Vagina (tissue), 2 donors: ENCODE data around the gene MRTFA. TPM values are rescaled to one million over a fixed set of nuclear protein-coding genes. Genes with fewer than 3 reads are reported as not detected.

Experiments
- DNase-seq, 2 donors: peaks; one replicate each; pipeline ENCODE4 v3.0.0-alpha.2; 2017; ENCODE audit errors: extremely low spot score in 2 of 2
- H3K27ac ChIP-seq: fragments of 200-600 bp; sonication (generic); one replicate; pipeline ENCODE4 v1.5.1; 2019
- H3K27me3 ChIP-seq: fragments of 200-600 bp; sonication (generic); one replicate; pipeline ENCODE4 v1.5.1; 2019
- H3K36me3 ChIP-seq, 2 donors: fragments of 200-600 bp; sonication (generic); one replicate each; pipeline ENCODE4 v1.5.1; 2017 to 2019
- H3K4me1 ChIP-seq: fragments of 200-600 bp; sonication (generic); one replicate; pipeline ENCODE4 v1.5.1; 2019
- H3K4me3 ChIP-seq, 2 donors: fragments of 200-600 bp; sonication (generic); 1 replicate in 1 of 2; 2 replicates in 1 of 2; pipeline ENCODE4 v1.5.1; 2016 to 2019
- H3K9me3 ChIP-seq: fragments of 200-600 bp; sonication (generic); one replicate; pipeline ENCODE4 v1.5.1; 2019
- POLR2A ChIP-seq, 2 donors: fragments of 450-650 bp; IDR thresholded peaks; one replicate each; pipeline ENCODE4 v1.6.1; 2017; ENCODE audit warnings: antibody characterized with exemption in 2 of 2, mild to moderate bottlenecking in 2 of 2, moderate library complexity in 2 of 2
- POLR2AphosphoS5 ChIP-seq, 2 donors: sonication (generic); formaldehyde crosslinking; IDR thresholded peaks; one replicate each; pipeline ENCODE4 v1.9.0; 2017; ENCODE audit warnings: antibody characterized with exemption in 2 of 2, mild to moderate bottlenecking in 2 of 2, low read depth in 1 of 2; ENCODE audit not compliant: insufficient read depth in 1 of 2
- intact Hi-C: fragments of 100-400 bp; cut with DNase I; formaldehyde crosslinking; loops from one replicate; pipeline ENCODE4 v1.15.1; 2023
- total RNA-seq: library from RNA; depleted of rRNA; stranded (reverse); fragments of >200 nt; gene quantifications from one replicate; pipeline ENCODE4 v1.2.3, GENCODE V29; 2016
- TF ChIP-seq, protein P1 (sequence below), 3 experiments: fragments of 450-650 bp in 2 of 3; fragments of 200-600 bp in 1 of 3; sonication (generic) in 1 of 3; IDR thresholded peaks; one replicate each; pipeline ENCODE4 v1.5.1; 2017 to 2019; ENCODE audit warnings: antibody characterized with exemption in 3 of 3, mild to moderate bottlenecking in 2 of 3, moderate library complexity in 2 of 3

The MRTFA gene
- total RNA-seq, 1 donor from 2014 or later: 99.4 TPM

DNA sequence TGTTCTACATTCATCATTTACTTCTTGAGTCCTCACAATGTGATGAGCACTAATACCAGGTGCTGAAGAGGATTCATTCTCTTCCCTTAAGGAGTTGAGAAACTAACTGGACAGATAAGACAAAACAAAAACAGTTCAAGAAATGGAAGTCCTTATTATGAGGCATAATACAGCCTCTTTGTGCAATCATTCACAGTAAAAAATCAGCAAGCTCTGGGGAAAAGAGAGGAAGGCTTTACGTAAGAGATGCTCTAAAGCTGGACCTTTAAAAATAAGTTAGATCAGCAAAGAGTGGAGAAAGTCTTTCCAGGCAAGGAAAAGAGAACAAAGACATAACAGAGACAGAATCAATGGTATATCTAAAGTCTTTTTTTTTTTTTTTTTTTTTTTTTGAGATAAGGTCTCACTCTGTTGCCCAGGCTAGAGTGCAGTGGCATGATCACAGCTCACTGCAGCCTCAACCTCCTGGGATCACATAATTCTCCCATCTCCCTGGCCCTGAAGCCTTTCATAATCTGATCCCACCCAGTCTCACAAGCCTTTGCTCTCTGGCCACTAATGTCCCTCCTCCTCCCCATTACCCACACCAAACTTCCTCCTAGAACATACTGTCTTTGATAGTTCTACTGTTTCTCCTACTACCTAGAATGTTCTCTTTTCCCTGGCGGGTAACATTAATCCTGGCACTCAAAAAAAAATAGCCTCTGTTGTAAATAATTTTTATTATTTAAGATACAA, 40.9 kb downstream of the MRTFA start:
- no peaks in the 10 kb centered on the region for H3K9me3 ChIP-seq
- intact Hi-C loops: no loop called here

DNA sequence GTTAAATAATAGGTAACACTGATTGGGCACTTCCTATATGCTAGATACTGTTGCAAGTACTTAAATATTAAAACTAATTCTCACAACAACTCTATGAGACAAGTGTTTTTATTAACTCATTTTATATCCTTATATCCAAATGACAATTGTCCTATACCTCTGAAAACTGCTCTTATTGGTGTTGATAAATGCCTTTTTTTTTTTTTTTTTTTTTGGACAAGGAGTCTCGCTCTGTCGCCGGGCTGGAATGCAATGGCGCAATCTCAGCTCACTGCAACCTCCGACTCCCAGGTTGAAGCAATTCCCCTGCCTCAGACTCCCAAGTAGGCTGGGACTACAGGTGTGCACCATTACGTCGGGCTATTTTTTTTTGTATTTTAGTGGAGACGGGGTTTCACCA, 41.6 kb downstream of the MRTFA start:
- no peak overlapping the region for H3K27ac ChIP-seq
- no peaks in the 10 kb centered on the region for H3K36me3 ChIP-seq
- intact Hi-C loops: no loop called here
- peaks cover 27% of the 10 kb centered on the region for H3K4me1 ChIP-seq
- no peak overlapping the region for H3K4me3 ChIP-seq
- no peak for DNase-seq
- TF ChIP-seq POLR2A (IDR thresholded peaks at IDR 0.05) (no peak), POLR2AphosphoS5 (IDR thresholded peaks at IDR 0.05; ENCODE audit: insufficient read depth in 1 of 2, low read depth in 1 of 2) (no peak)
- TF ChIP-seq, protein P1, sequence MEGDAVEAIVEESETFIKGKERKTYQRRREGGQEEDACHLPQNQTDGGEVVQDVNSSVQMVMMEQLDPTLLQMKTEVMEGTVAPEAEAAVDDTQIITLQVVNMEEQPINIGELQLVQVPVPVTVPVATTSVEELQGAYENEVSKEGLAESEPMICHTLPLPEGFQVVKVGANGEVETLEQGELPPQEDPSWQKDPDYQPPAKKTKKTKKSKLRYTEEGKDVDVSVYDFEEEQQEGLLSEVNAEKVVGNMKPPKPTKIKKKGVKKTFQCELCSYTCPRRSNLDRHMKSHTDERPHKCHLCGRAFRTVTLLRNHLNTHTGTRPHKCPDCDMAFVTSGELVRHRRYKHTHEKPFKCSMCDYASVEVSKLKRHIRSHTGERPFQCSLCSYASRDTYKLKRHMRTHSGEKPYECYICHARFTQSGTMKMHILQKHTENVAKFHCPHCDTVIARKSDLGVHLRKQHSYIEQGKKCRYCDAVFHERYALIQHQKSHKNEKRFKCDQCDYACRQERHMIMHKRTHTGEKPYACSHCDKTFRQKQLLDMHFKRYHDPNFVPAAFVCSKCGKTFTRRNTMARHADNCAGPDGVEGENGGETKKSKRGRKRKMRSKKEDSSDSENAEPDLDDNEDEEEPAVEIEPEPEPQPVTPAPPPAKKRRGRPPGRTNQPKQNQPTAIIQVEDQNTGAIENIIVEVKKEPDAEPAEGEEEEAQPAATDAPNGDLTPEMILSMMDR (IDR thresholded peaks at IDR 0.05): no peak
- no peaks in the 10 kb centered on the region for H3K9me3 ChIP-seq
- no peaks in the 10 kb centered on the region for H3K27me3 ChIP-seq

More for the DNA sequence above, 40.9 kb downstream of the MRTFA start:
- H3K4me3 ChIP-seq: no peak overlapping the region
- DNase-seq: no peak
- TF ChIP-seq POLR2AphosphoS5 (IDR thresholded peaks at IDR 0.05; ENCODE audit: insufficient read depth in 1 of 2, low read depth in 1 of 2): no peak
- no peak for TF ChIP-seq POLR2A (IDR thresholded peaks at IDR 0.05)
- TF ChIP-seq, protein P1 (IDR thresholded peaks at IDR 0.05): no peak
- peaks cover 31% of the 10 kb centered on the region for H3K4me1 ChIP-seq
- H3K27me3 ChIP-seq: no peaks in the 10 kb centered on the region
- no peak overlapping the region for H3K27ac ChIP-seq
- H3K36me3 ChIP-seq: no peaks in the 10 kb centered on the region

DNA sequence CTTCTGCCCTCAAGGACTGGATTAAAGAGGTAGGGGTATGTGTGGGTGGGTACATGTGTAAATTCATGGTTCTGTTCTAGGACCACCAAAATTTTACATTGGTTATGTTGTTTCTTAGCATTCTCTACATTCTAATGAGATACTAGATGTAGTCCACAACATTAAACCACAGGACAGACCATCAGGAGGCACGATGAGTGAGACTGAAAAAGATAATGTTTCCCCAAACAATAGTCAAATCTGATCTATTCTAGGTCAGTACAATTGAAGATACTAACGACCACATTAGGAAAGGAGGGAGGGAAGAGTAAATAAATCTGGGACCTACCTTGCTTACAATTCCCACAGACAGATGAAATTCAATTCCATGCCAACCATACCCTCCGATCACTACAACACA, 42.2 kb downstream of the MRTFA start:
- no peaks in the 10 kb centered on the region for H3K9me3 ChIP-seq
- intact Hi-C loops: no loop called here
- no peak for TF ChIP-seq POLR2AphosphoS5 (IDR thresholded peaks at IDR 0.05; ENCODE audit: insufficient read depth in 1 of 2, low read depth in 1 of 2)
- TF ChIP-seq POLR2A (IDR thresholded peaks at IDR 0.05): no peak
- TF ChIP-seq, protein P1 (IDR thresholded peaks at IDR 0.05): no peak
- peaks cover 27% of the 10 kb centered on the region for H3K4me1 ChIP-seq
- H3K4me3 ChIP-seq: no peak overlapping the region
- H3K27me3 ChIP-seq: no peaks in the 10 kb centered on the region
- DNase-seq: no peak
- H3K27ac ChIP-seq: no peak overlapping the region
- H3K36me3 ChIP-seq: no peaks in the 10 kb centered on the region

DNA sequence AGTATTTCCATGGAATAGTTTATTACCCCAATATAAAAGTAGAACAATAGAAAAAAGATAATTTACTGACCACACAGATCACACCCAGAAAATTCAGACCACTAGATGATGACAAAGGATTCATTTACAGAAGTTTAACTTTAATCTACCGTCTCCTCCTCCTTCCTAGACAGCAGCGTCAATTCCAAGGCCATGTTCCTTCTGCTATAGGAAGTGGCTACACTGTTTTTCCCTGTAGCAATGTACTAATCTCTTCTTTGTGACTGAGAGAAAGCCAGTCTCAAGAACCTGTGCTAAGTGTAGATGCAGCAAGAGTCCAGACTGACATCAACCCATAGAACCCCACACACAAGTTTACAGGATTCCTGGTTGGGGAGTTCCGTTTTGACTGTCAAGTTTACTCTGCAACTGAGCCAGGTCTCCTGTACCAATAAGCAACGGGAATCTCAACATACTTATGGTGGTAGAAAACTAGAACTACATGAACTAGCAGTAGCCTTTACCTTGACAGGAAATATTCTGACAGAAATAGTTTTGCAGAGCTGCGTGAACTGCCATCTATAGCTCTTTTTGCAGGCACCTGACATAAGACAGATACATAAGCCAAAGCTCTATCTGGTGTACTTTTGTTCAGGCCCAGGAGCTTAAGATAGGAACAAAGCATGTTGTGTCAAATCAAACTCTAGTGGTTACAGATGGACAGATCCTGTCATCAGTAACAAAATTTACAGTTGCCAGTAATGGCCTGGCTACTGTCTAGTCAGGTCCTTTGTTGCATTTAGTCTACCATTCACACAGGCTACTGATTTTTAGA, 42.9 kb downstream of the MRTFA start:
- DNase-seq: no peak
- intact Hi-C loops: no loop called here
- peaks cover 27% of the 10 kb centered on the region for H3K4me1 ChIP-seq
- no peak overlapping the region for H3K4me3 ChIP-seq
- TF ChIP-seq POLR2A (IDR thresholded peaks at IDR 0.05) (no peak), POLR2AphosphoS5 (IDR thresholded peaks at IDR 0.05; ENCODE audit: insufficient read depth in 1 of 2, low read depth in 1 of 2) (no peak)
- TF ChIP-seq, protein P1 (IDR thresholded peaks at IDR 0.05): no peak
- no peak overlapping the region for H3K27ac ChIP-seq
- H3K27me3 ChIP-seq: no peaks in the 10 kb centered on the region
- no peaks in the 10 kb centered on the region for H3K9me3 ChIP-seq
- no peaks in the 10 kb centered on the region for H3K36me3 ChIP-seq
